GM23338 (cell line): ENCODE measurements around the gene ARHGAP42. TPM values are rescaled to one million over a fixed set of nuclear protein-coding genes. Genes with fewer than 3 reads are reported as not detected.
A peak's percentile ranks its signal among the peaks of the same experiment; 100 is the strongest.

Experiments used
- ATAC-seq: fragments of 200-7000 bp; cut with Tn5 transposase; 3 replicates; pipeline ENCODE4 v1.9.1; 2020
- DNase-seq: peaks from one replicate; pipeline ENCODE4 v3.0.0-alpha.2; 2015; ENCODE audit warnings: low spot score
- H2AFZ ChIP-seq: fragments of 200-600 bp; sonication (generic); 2 replicates; pipeline ENCODE4 v1.8.0; 2016; ENCODE audit warnings: antibody characterized with exemption, mild to moderate bottlenecking, moderate library complexity
- H3F3A ChIP-seq: fragments of 200-600 bp; sonication (generic); replicated peaks from 2 replicates; pipeline ENCODE4 v1.8.0; 2017; ENCODE audit warnings: antibody characterized with exemption, mixed run types, low read depth
- H3K27ac ChIP-seq: fragments of 200-600 bp; sonication (generic); 2 replicates; pipeline ENCODE4 v1.6.1; 2016; ENCODE audit warnings: low read depth
- H3K27me3 ChIP-seq: fragments of 200-600 bp; sonication (generic); 2 replicates; pipeline ENCODE4 v1.8.0; 2016; ENCODE audit warnings: mild to moderate bottlenecking, mixed run types, moderate library complexity; ENCODE audit not compliant: insufficient read depth
- H3K36me3 ChIP-seq: fragments of 200-600 bp; sonication (generic); 2 replicates; pipeline ENCODE4 v1.8.0; 2016; ENCODE audit warnings: mild to moderate bottlenecking; ENCODE audit not compliant: insufficient read depth
- H3K4me1 ChIP-seq: fragments of 200-600 bp; sonication (generic); 2 replicates; pipeline ENCODE4 v1.8.0; 2016; ENCODE audit warnings: mild to moderate bottlenecking, moderate library complexity; ENCODE audit not compliant: insufficient read depth
- H3K4me2 ChIP-seq: fragments of 200-600 bp; sonication (generic); 2 replicates; pipeline ENCODE4 v1.7.1; 2017; ENCODE audit warnings: mixed run types
- H3K4me3 ChIP-seq: fragments of 200-600 bp; sonication (generic); 2 replicates; pipeline ENCODE4 v1.6.1; 2016; ENCODE audit warnings: mixed run types
- H3K79me2 ChIP-seq: fragments of 200-600 bp; sonication (generic); replicated peaks from 2 replicates; pipeline ENCODE4 v1.8.0; 2017; ENCODE audit warnings: mild to moderate bottlenecking; ENCODE audit not compliant: insufficient read depth
- H3K9me2 ChIP-seq: fragments of 200-600 bp; sonication (generic); 2 replicates; pipeline ENCODE4 v1.8.0; 2017; ENCODE audit not compliant: insufficient read depth
- H4K20me1 ChIP-seq: fragments of 200-600 bp; sonication (generic); replicated peaks from 2 replicates; pipeline ENCODE4 v1.8.0; 2017; ENCODE audit warnings: mild to moderate bottlenecking; ENCODE audit not compliant: insufficient read depth
- H3K27ac Mint-ChIP-seq: 2 replicates; pipeline ENCODE4 v1.8.0; 2020; ENCODE audit warnings: inconsistent platforms, mild to moderate bottlenecking, moderate library complexity, mixed read lengths
- H3K27me3 Mint-ChIP-seq: 3 replicates; pipeline ENCODE4 v1.8.0; 2022; ENCODE audit warnings: low read depth, mild to moderate bottlenecking, moderate library complexity, mixed read lengths, inconsistent platforms; ENCODE audit not compliant: insufficient read depth, poor library complexity
- H3K36me3 Mint-ChIP-seq: 3 replicates; pipeline ENCODE4 v1.8.0; 2021; ENCODE audit warnings: low read depth, mild to moderate bottlenecking, inconsistent platforms, moderate library complexity, mixed read lengths
- H3K4me1 Mint-ChIP-seq: 3 replicates; pipeline ENCODE4 v1.8.0; 2020; ENCODE audit warnings: mild to moderate bottlenecking, inconsistent platforms, mixed read lengths
- H3K4me3 Mint-ChIP-seq: 3 replicates; pipeline ENCODE4 v1.8.0; 2021; ENCODE audit warnings: moderate library complexity, mild to moderate bottlenecking, inconsistent platforms, mixed read lengths
- H3K9me3 Mint-ChIP-seq: 3 replicates; pipeline ENCODE4 v1.8.0; 2020; ENCODE audit warnings: moderate library complexity, mild to moderate bottlenecking, inconsistent platforms, mixed read lengths
- CREB1 ChIP-seq: fragments of 250-450 bp; sonication (Bioruptor Pico); IDR thresholded peaks from 2 replicates; pipeline ENCODE4 v1.5.0; 2020; ENCODE audit warnings: low read depth, mild to moderate bottlenecking, moderate library complexity
- CTCF ChIP-seq, 2 experiments: fragments of 200-600 bp in 1 of 2; sonication (generic) in 1 of 2; conservative IDR thresholded peaks; 2 replicates each; pipeline versions ENCODE4 v1.5.1 to v1.6.1; 2016 to 2017; ENCODE audit warnings: antibody characterized with exemption in 2 of 2, low read depth in 2 of 2, mild to moderate bottlenecking in 2 of 2, moderate library complexity in 1 of 2
- ETS1 ChIP-seq: IDR thresholded peaks from 2 replicates; pipeline ENCODE4 v1.6.1; 2016; ENCODE audit warnings: antibody characterized with exemption
- EZH2 ChIP-seq: fragments of 200-600 bp; sonication (generic); IDR thresholded peaks from one replicate; pipeline ENCODE4 v1.8.0; 2017; ENCODE audit warnings: antibody characterized with exemption, mild to moderate bottlenecking, low read depth; ENCODE audit not compliant: unreplicated experiment
- EZH2phosphoT487 ChIP-seq: fragments of 200-600 bp; sonication (generic); IDR thresholded peaks from one replicate; pipeline ENCODE4 v1.8.1; 2018; ENCODE audit warnings: antibody characterized with exemption; ENCODE audit not compliant: unreplicated experiment
- JUNB ChIP-seq: IDR thresholded peaks from one replicate; pipeline ENCODE4 v1.6.1; 2016; ENCODE audit warnings: antibody characterized with exemption; ENCODE audit not compliant: unreplicated experiment
- NANOG ChIP-seq: IDR thresholded peaks from 2 replicates; pipeline ENCODE4 v1.6.1; 2016; ENCODE audit warnings: antibody characterized with exemption, borderline replicate concordance
- POLR2AphosphoS5 ChIP-seq: IDR thresholded peaks from 2 replicates; pipeline ENCODE4 v1.6.1; 2016; ENCODE audit warnings: antibody characterized with exemption, low read depth
- STAT1 ChIP-seq: IDR thresholded peaks from one replicate; pipeline ENCODE4 v1.6.1; 2016; ENCODE audit warnings: antibody characterized with exemption; ENCODE audit not compliant: unreplicated experiment
- ZNF114 ChIP-seq: fragments of 250-450 bp; sonication (Bioruptor Pico); IDR thresholded peaks from 2 replicates; pipeline ENCODE4 v1.5.0; 2020; ENCODE audit warnings: mild to moderate bottlenecking, moderate library complexity
- ZNF331 ChIP-seq: fragments of 250-450 bp; sonication (Bioruptor Pico); IDR thresholded peaks from 2 replicates; pipeline ENCODE4 v1.5.0; 2020; ENCODE audit warnings: low read depth, mild to moderate bottlenecking, moderate library complexity
- polyA plus RNA-seq: library from polyadenylated mRNA; unstranded; fragments of >200 nt; fragmentation: Nextera tagmentation; extraction: Ambion mirVana; gene quantifications from 2 replicates; pipeline ENCODE4 v1.2.1, GENCODE V29; 2016
- total RNA-seq: library from RNA; depleted of rRNA; stranded (reverse); fragments of >200 nt; shearing (Covaris generic); gene quantifications from 2 replicates; pipeline ENCODE4 v1.2.3, GENCODE V29; 2014
- TF ChIP-seq, protein P1 (sequence below): fragments of 250-450 bp; sonication (Bioruptor Pico); IDR thresholded peaks from 2 replicates; pipeline ENCODE4 v1.5.0; 2020; ENCODE audit warnings: mild to moderate bottlenecking, moderate library complexity
- TF ChIP-seq, protein P2 (sequence below): IDR thresholded peaks from one replicate; pipeline ENCODE4 v1.6.1; 2018; ENCODE audit warnings: antibody characterized with exemption; ENCODE audit not compliant: unreplicated experiment

The ARHGAP42 gene
- total and polyA plus RNA-seq, 2 experiments from 2014 or later: 23.7 to 35.7 TPM

DNA sequence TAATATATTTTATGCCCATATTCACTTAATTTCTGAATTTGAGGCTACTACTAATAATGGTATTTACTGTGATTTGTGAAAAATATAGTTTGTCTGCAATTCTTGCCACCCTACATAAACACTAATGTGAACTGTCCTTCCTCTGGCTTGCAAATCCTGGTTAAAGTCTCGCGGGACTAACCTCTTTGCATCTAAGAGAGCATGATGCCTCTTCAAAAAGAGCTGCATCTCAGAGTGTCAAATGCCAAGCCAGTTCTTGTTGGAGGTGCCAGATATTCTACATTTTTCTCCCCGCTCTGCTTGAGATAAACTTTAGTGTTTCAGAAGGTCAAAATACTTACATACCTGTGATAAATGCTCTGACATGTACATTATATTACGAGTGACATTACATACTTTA is 2.1 kb downstream of the ARHGAP42 start:
- no peak overlapping the region for H3K27ac ChIP-seq
- Mint-ChIP-seq H3K9me3 (peaks cover 3% of the 10 kb centered on the region; the same call in 1 of the 3 replicates), H3K4me1 (peaks cover 45% of the 10 kb centered on the region), H3K27ac (no peak overlapping the region), H3K27me3 (peaks cover 5% of the 10 kb centered on the region), H3K4me3 (peak overlapping the region; percentile 99), H3K36me3 (peaks cover 5% of the 10 kb centered on the region; the same call in 2 of the 3 replicates)
- peak overlapping the region; percentile 88 for H3K4me3 ChIP-seq
- H4K20me1 ChIP-seq: no peaks in the 10 kb centered on the region; the same call in 1 of the 2 replicates
- H3K4me2 ChIP-seq: peak overlapping the region; percentile 76
- no peak overlapping the region for H2AFZ ChIP-seq
- H3K79me2 ChIP-seq: peaks cover 63% of the 10 kb centered on the region
- TF ChIP-seq, protein P1, sequence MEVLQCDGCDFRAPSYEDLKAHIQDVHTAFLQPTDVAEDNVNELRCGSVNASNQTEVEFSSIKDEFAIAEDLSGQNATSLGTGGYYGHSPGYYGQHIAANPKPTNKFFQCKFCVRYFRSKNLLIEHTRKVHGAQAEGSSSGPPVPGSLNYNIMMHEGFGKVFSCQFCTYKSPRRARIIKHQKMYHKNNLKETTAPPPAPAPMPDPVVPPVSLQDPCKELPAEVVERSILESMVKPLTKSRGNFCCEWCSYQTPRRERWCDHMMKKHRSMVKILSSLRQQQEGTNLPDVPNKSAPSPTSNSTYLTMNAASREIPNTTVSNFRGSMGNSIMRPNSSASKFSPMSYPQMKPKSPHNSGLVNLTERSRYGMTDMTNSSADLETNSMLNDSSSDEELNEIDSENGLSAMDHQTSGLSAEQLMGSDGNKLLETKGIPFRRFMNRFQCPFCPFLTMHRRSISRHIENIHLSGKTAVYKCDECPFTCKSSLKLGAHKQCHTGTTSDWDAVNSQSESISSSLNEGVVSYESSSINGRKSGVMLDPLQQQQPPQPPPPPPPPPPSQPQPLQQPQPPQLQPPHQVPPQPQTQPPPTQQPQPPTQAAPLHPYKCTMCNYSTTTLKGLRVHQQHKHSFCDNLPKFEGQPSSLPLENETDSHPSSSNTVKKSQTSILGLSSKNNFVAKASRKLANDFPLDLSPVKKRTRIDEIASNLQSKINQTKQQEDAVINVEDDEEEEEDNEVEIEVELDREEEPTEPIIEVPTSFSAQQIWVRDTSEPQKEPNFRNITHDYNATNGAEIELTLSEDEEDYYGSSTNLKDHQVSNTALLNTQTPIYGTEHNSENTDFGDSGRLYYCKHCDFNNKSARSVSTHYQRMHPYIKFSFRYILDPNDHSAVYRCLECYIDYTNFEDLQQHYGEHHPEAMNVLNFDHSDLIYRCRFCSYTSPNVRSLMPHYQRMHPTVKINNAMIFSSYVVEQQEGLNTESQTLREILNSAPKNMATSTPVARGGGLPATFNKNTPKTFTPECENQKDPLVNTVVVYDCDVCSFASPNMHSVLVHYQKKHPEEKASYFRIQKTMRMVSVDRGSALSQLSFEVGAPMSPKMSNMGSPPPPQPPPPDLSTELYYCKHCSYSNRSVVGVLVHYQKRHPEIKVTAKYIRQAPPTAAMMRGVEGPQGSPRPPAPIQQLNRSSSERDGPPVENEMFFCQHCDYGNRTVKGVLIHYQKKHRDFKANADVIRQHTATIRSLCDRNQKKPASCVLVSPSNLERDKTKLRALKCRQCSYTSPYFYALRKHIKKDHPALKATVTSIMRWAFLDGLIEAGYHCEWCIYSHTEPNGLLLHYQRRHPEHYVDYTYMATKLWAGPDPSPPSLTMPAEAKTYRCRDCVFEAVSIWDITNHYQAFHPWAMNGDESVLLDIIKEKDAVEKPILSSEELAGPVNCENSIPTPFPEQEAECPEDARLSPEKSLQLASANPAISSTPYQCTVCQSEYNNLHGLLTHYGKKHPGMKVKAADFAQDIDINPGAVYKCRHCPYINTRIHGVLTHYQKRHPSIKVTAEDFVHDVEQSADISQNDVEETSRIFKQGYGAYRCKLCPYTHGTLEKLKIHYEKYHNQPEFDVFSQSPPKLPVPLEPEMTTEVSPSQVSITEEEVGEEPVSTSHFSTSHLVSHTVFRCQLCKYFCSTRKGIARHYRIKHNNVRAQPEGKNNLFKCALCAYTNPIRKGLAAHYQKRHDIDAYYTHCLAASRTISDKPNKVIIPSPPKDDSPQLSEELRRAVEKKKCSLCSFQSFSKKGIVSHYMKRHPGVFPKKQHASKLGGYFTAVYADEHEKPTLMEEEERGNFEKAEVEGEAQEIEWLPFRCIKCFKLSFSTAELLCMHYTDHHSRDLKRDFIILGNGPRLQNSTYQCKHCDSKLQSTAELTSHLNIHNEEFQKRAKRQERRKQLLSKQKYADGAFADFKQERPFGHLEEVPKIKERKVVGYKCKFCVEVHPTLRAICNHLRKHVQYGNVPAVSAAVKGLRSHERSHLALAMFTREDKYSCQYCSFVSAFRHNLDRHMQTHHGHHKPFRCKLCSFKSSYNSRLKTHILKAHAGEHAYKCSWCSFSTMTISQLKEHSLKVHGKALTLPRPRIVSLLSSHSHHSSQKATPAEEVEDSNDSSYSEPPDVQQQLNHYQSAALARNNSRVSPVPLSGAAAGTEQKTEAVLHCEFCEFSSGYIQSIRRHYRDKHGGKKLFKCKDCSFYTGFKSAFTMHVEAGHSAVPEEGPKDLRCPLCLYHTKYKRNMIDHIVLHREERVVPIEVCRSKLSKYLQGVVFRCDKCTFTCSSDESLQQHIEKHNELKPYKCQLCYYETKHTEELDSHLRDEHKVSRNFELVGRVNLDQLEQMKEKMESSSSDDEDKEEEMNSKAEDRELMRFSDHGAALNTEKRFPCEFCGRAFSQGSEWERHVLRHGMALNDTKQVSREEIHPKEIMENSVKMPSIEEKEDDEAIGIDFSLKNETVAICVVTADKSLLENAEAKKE (CRISPR knock-in tag): no peak
- TF ChIP-seq EZH2phosphoT487 (no peak), CREB1 (CRISPR knock-in tag) (no peak), CTCF (conservative IDR thresholded peaks at IDR 0.05; ENCODE audit: low read depth in 2 of 2) (no peak), JUNB (no peak), ZNF331 (no peak), EZH2 (no peak), ETS1 (no peak), STAT1 (no peak), NANOG (no peak), ZNF114 (CRISPR knock-in tag) (no peak), POLR2AphosphoS5 (no peak)
- TF ChIP-seq, protein P2, sequence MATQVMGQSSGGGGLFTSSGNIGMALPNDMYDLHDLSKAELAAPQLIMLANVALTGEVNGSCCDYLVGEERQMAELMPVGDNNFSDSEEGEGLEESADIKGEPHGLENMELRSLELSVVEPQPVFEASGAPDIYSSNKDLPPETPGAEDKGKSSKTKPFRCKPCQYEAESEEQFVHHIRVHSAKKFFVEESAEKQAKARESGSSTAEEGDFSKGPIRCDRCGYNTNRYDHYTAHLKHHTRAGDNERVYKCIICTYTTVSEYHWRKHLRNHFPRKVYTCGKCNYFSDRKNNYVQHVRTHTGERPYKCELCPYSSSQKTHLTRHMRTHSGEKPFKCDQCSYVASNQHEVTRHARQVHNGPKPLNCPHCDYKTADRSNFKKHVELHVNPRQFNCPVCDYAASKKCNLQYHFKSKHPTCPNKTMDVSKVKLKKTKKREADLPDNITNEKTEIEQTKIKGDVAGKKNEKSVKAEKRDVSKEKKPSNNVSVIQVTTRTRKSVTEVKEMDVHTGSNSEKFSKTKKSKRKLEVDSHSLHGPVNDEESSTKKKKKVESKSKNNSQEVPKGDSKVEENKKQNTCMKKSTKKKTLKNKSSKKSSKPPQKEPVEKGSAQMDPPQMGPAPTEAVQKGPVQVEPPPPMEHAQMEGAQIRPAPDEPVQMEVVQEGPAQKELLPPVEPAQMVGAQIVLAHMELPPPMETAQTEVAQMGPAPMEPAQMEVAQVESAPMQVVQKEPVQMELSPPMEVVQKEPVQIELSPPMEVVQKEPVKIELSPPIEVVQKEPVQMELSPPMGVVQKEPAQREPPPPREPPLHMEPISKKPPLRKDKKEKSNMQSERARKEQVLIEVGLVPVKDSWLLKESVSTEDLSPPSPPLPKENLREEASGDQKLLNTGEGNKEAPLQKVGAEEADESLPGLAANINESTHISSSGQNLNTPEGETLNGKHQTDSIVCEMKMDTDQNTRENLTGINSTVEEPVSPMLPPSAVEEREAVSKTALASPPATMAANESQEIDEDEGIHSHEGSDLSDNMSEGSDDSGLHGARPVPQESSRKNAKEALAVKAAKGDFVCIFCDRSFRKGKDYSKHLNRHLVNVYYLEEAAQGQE: no peak
- no peaks in the 10 kb centered on the region for H3K27me3 ChIP-seq
- H3K9me2 ChIP-seq: no peaks in the 10 kb centered on the region
- H3F3A ChIP-seq: no peaks in the 10 kb centered on the region
- no peak for DNase-seq
- no peaks in the 10 kb centered on the region for H3K36me3 ChIP-seq
- no peak for ATAC-seq
- H3K4me1 ChIP-seq: peaks cover 28% of the 10 kb centered on the region
